ENCODE results near the gene RNF141. TPM values are rescaled to one million over a fixed set of nuclear protein-coding genes. Genes with fewer than 3 reads are reported as not detected.

RNF141 gene
- total and polyA plus RNA-seq, 10 of the 15 experiments (the other 5 are each of a cell fraction or from before 2014, with no cell fraction given), result 7.6 to 36.8 (median 13.6) TPM

GRCh38 chr11:10478066-10478465 lies 62.9 kb downstream of the RNF141 start:
- Histone ChIP-seq H3K27ac (ENCODE audit: control insufficient read depth, insufficient read depth) (no peak overlapping the region), H3K27me3 (replicated peaks in 1 of 2; ENCODE audit: control insufficient read depth in 2 of 2, insufficient read depth in 2 of 2, low read length in 1 of 2) (no peaks in the 10 kb centered on the region; a peak in 1 of 4 replicates), H3K9ac (ENCODE audit: control insufficient read depth, insufficient read depth, low read length) (no peak overlapping the region), H3K9me3 (replicated peaks; ENCODE audit: control insufficient read depth, insufficient read depth, low read length) (no peaks in the 10 kb centered on the region), H3K4me1 (ENCODE audit: control insufficient read depth, insufficient read depth, low read length) (no peaks in the 10 kb centered on the region), H3K4me3 (no peak overlapping the region), H3K4me2 (ENCODE audit: control insufficient read depth, insufficient read depth) (no peak overlapping the region), H2AFZ (ENCODE audit: control insufficient read depth, low read depth, low read length) (no peak overlapping the region), H3K36me3 (ENCODE audit: control insufficient read depth in 2 of 2, insufficient read depth in 2 of 2, low read length in 1 of 2) (peaks cover 0 to 3% of the 10 kb centered on the region in 2 experiments; a peak in 3 of 4 replicates), H3K79me2 (ENCODE audit: control insufficient read depth, insufficient read depth, low read length) (no peaks in the 10 kb centered on the region), H4K20me1 (ENCODE audit: control insufficient read depth, insufficient read depth) (no peaks in the 10 kb centered on the region; the same call in 1 of the 2 replicates)
- TF ChIP-seq ZNF207 (IDR thresholded peaks at IDR 0.05; ENCODE audit: borderline replicate concordance), result no peak
- TF ChIP-seq EED (IDR thresholded peaks at IDR 0.05; ENCODE audit: low read depth), result no peak
- TF ChIP-seq IRF4 (IDR thresholded peaks at IDR 0.05; ENCODE audit: low read depth, low read length), result no peak
- TF ChIP-seq YY1 (IDR thresholded peaks at IDR 0.05; ENCODE audit: low read depth, low read length), result no peak
- no TSS peak for BruUV-seq (replicated peaks)
- ATAC-seq (no peak), FAIRE-seq (no peak), DNase-seq (ENCODE audit: low read depth, low spot score) (no peak)
- ChIA-PET RAD21 (ENCODE audit: unreplicated experiment) (no interaction called here), SMC1A (ENCODE audit: uncharacterized antibody, unreplicated experiment) (no interaction called here), CTCF (no interaction called here), POLR2A (no interaction called here)
- intact Hi-C loops (cut with micrococcal nuclease; ENCODE audit: unreplicated experiment) (no loop called here), in situ Hi-C loops (cut with MboI) (no loop called here)
- 19% methylated on average over 3 of the region's 3 CpGs for whole genome bisulfite sequencing (ENCODE audit: insufficient coverage, insufficient replicate concordance, low lambda C conversion rate, missing lambda C conversion rate)

DNA sequence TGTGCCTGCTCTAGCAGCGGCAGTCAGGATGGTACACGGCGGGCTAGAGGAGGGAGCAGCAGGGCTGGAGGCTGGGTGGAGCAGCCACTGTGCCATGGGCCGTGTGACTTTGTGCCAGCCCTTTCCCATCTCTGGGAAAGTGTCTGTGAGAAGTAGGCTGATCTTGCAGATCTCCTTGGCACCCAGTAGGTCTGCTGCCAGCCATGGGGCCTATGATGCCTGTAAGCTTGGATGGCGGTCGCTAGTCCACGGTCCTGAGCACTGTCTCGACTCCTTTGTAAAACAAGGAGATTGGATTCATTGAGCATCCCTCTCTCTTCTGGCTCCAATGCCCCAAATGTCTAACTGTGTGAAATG lies 63.3 kb downstream of the RNF141 start:
- Histone ChIP-seq H3K4me1 (ENCODE audit: control insufficient read depth, insufficient read depth, low read length) (no peaks in the 10 kb centered on the region), H3K27me3 (replicated peaks in 1 of 2; ENCODE audit: control insufficient read depth in 2 of 2, insufficient read depth in 2 of 2, low read length in 1 of 2) (no peaks in the 10 kb centered on the region; a peak in 1 of 4 replicates), H4K20me1 (ENCODE audit: control insufficient read depth, insufficient read depth) (no peaks in the 10 kb centered on the region; the same call in 1 of the 2 replicates), H3K4me3 (no peak overlapping the region), H3K9me3 (replicated peaks; ENCODE audit: control insufficient read depth, insufficient read depth, low read length) (no peaks in the 10 kb centered on the region), H3K27ac (ENCODE audit: control insufficient read depth, insufficient read depth) (no peak overlapping the region), H3K9ac (ENCODE audit: control insufficient read depth, insufficient read depth, low read length) (no peak overlapping the region), H3K36me3 (ENCODE audit: control insufficient read depth in 2 of 2, insufficient read depth in 2 of 2, low read length in 1 of 2) (peaks cover 0 to 3% of the 10 kb centered on the region in 2 experiments; a peak in 3 of 4 replicates), H2AFZ (ENCODE audit: control insufficient read depth, low read depth, low read length) (no peak overlapping the region), H3K79me2 (ENCODE audit: control insufficient read depth, insufficient read depth, low read length) (no peaks in the 10 kb centered on the region), H3K4me2 (ENCODE audit: control insufficient read depth, insufficient read depth) (no peak overlapping the region)
- WGBS (ENCODE audit: insufficient coverage, insufficient replicate concordance, low lambda C conversion rate, missing lambda C conversion rate), result 97% methylated on average over 8 of the region's 8 CpGs
- TF ChIP-seq GATAD2B (conservative IDR thresholded peaks at IDR 0.05; ENCODE audit: low read depth) (no peak), SMAD5 (IDR thresholded peaks at IDR 0.05; ENCODE audit: low read depth) (no peak), CHD4 (IDR thresholded peaks at IDR 0.05) (no peak), PAX8 (IDR thresholded peaks at IDR 0.05) (no peak), MLLT1 (IDR thresholded peaks at IDR 0.05) (no peak), ZNF24 (IDR thresholded peaks at IDR 0.05) (no peak)
- TF ChIP-seq, protein P1, sequence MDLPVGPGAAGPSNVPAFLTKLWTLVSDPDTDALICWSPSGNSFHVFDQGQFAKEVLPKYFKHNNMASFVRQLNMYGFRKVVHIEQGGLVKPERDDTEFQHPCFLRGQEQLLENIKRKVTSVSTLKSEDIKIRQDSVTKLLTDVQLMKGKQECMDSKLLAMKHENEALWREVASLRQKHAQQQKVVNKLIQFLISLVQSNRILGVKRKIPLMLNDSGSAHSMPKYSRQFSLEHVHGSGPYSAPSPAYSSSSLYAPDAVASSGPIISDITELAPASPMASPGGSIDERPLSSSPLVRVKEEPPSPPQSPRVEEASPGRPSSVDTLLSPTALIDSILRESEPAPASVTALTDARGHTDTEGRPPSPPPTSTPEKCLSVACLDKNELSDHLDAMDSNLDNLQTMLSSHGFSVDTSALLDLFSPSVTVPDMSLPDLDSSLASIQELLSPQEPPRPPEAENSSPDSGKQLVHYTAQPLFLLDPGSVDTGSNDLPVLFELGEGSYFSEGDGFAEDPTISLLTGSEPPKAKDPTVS (IDR thresholded peaks at IDR 0.05; ENCODE audit: low read depth, low read length), result no peak
- ChIA-PET POLR2A (no interaction called here), SMC1A (ENCODE audit: uncharacterized antibody, unreplicated experiment) (no interaction called here), RAD21 (ENCODE audit: unreplicated experiment) (no interaction called here), CTCF (interaction anchor here (0.8 kb wide), 1 partner anchor 16 kb away, joined by 3 read pairs; no protein-coding TSS in a partner anchor)
- no peak for DNase-seq (ENCODE audit: low read depth, low spot score)
- in situ Hi-C loops (cut with MboI) (no loop called here), intact Hi-C loops (cut with micrococcal nuclease; ENCODE audit: unreplicated experiment) (no loop called here)
- no peak for FAIRE-seq
- no peak for ATAC-seq
- BruUV-seq (replicated peaks), result no TSS peak

All from GM12878 (cell line).